Lung (tissue), 16 donors: Measurements from ENCODE around the gene FZD10. TPM values are rescaled to one million over a fixed set of nuclear protein-coding genes. Genes with fewer than 3 reads are reported as not detected.

Source experiments
- ATAC-seq: fragments of 200-7000 bp; cut with Tn5 transposase; one replicate; pipeline ENCODE4 v1.9.1; 2020; ENCODE audit warnings: moderate number of reproducible peaks; ENCODE audit not compliant: insufficient read depth, low FRiP score
- DNase-seq, 3 donors: peaks; one replicate each; pipeline ENCODE4 v3.0.0-alpha.2; 2013 to 2017
- H3K27ac ChIP-seq, 2 donors: one replicate each; pipeline ENCODE4 v1.5.1; 2013; ENCODE audit warnings: mild to moderate bottlenecking in 2 of 2, moderate library complexity in 2 of 2, control low read depth in 1 of 2, inconsistent platforms in 1 of 2, low read depth in 1 of 2, low read length in 1 of 2
- H3K27me3 ChIP-seq, 3 donors: one replicate each; pipeline ENCODE4 v1.5.1; 2013; ENCODE audit warnings: low read length in 2 of 3; ENCODE audit not compliant: control insufficient read depth in 3 of 3, insufficient read depth in 3 of 3
- H3K36me3 ChIP-seq, 4 donors: one replicate each; pipeline ENCODE4 v1.5.1; 2013; ENCODE audit warnings: low read length in 4 of 4, mild to moderate bottlenecking in 1 of 4, moderate library complexity in 1 of 4; ENCODE audit not compliant: control insufficient read depth in 4 of 4, insufficient read depth in 4 of 4
- H3K4me1 ChIP-seq, 5 donors: one replicate each; pipeline ENCODE4 v1.5.1; 2013; ENCODE audit warnings: low read length in 5 of 5, mild to moderate bottlenecking in 2 of 5, moderate library complexity in 1 of 5; ENCODE audit not compliant: control insufficient read depth in 5 of 5, insufficient read depth in 5 of 5
- H3K4me3 ChIP-seq: one replicate; pipeline ENCODE4 v1.5.1; 2013; ENCODE audit warnings: mild to moderate bottlenecking, control low read depth, moderate library complexity
- H3K9ac ChIP-seq, 2 donors: one replicate each; pipeline ENCODE4 v1.5.1; 2013; ENCODE audit warnings: low read length in 2 of 2, control low read depth in 1 of 2; ENCODE audit not compliant: insufficient read depth in 1 of 2
- H3K9me3 ChIP-seq, 4 donors: one replicate each; pipeline ENCODE4 v1.5.1; 2013; ENCODE audit warnings: low read length in 3 of 4, mild to moderate bottlenecking in 1 of 4, moderate library complexity in 1 of 4; ENCODE audit not compliant: control insufficient read depth in 4 of 4, insufficient read depth in 3 of 4
- WGBS, 2 donors: extraction: QIAGEN DNeasy Blood & Tissue Kit; methylation state at CpG; one replicate each; pipeline ENCODE4 v1.1.7; 2013; 5-methylcytosine and 5-hydroxymethylcytosine counted together
- long read RNA-seq, 5 donors: transcript quantifications; one replicate each; lab custom pipeline, GENCODE V29; 2026
- polyA plus RNA-seq, 2 donors: library from polyadenylated mRNA; stranded (reverse); fragments of 200-250 nt; gene quantifications; one replicate each; pipeline ENCODE4 v1.2.1, GENCODE V29; 2013
- total RNA-seq, 2 donors: library from RNA; depleted of rRNA in 1 of 2; stranded (reverse); fragments of >200 nt in 1 of 2; gene quantifications; one replicate each; pipeline ENCODE4 v1.2.1, GENCODE V29; 2014 to 2021
- TF ChIP-seq, protein P1 (sequence below): IDR thresholded peaks from 2 replicates; pipeline ENCODE4 v1.5.1; 2012; ENCODE audit warnings: mild to moderate bottlenecking; ENCODE audit errors: control extremely low read depth, extremely low read depth
- donor health status: control.
- donor health status: control.
- donor health status: Bipolar disorder and iron deficiency.
- donor health status: healthy.
- donor health status: DM: yes; HTN: yes; CAD: no.

Gene FZD10, protein sequence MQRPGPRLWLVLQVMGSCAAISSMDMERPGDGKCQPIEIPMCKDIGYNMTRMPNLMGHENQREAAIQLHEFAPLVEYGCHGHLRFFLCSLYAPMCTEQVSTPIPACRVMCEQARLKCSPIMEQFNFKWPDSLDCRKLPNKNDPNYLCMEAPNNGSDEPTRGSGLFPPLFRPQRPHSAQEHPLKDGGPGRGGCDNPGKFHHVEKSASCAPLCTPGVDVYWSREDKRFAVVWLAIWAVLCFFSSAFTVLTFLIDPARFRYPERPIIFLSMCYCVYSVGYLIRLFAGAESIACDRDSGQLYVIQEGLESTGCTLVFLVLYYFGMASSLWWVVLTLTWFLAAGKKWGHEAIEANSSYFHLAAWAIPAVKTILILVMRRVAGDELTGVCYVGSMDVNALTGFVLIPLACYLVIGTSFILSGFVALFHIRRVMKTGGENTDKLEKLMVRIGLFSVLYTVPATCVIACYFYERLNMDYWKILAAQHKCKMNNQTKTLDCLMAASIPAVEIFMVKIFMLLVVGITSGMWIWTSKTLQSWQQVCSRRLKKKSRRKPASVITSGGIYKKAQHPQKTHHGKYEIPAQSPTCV
- total RNA-seq (1 to 10 TPM; 1.7 to 1.8 TPM), polyA plus RNA-seq (under 1 TPM; 0.49 to 0.55 TPM)
- long read RNA-seq, donor 1, transcript FZD10-202 (1 exons, 3,282 nt), result major isoform, 5 of 5 reads
- long read RNA-seq, donor 1, partial matches to known transcripts, result 0 of 5 reads
- long read RNA-seq, donor 1, other reads (novel, unspliced or antisense), result 0 of 5 reads
- long read RNA-seq, donor 2, result 0 reads
- long read RNA-seq, donor 3, partial matches to known transcripts, result 0 of 3 reads
- long read RNA-seq, donor 3, other reads (novel, unspliced or antisense), result 0 of 3 reads
- long read RNA-seq, donor 4, partial matches to known transcripts, result 0 of 2 reads
- long read RNA-seq, donor 4, other reads (novel, unspliced or antisense), result 0 of 2 reads
- long read RNA-seq, donor 5, partial matches to known transcripts, result 0 of 3 reads
- long read RNA-seq, donor 5, other reads (novel, unspliced or antisense), result 0 of 3 reads

DNA sequence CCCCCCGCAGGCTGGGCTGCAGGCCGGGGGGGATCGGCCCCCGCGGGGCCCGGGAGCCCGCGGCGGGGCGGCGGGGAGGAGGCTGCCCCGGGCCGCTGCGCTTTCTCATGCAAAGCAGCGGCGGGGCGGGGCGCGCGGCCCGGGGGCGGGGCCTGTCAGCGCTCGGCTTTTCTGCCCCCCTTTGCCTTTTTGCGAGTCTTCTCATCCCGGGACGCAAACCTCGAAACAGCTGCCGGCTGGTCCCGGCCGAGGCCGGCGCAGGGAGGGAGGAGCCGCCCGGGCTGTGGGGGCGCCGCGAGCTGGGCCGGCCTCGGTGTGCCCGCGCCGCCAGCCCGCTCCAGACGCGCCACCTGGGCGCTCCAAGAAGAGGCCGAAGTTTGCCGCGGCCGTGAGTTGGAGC, at the start of gene FZD10:
TSS of gene FZD10 (plus strand) at position 198 of the 400 bp plus-strand sequence. CDS start 479 bp downstream, outside the sequence.
- Histone ChIP-seq H3K27ac (no peak within 1 kb of the TSS), H3K27me3 (peaks cover 26 to 77% (median 59%) of the 10 kb centered on the region in 3 donors), H3K36me3 (no peaks in the 10 kb centered on the region), H3K4me3 (peak within 1 kb of the TSS; percentile 24), H3K4me1 (peaks cover 0 to 24% (median 0%) of the 10 kb centered on the region in 5 donors), H3K9me3 (peaks cover 0 to 12% (median 0%) of the 10 kb centered on the region in 4 donors), H3K9ac (no peak within 1 kb of the TSS)
- ATAC-seq (peak; percentile 3), DNase-seq (peak; percentile 83 to 86 (median 83))
- 0 to 4% methylated on average over 40 to 51 of the region's 51 CpGs for WGBS, 2 donors
- TF ChIP-seq, protein P1, sequence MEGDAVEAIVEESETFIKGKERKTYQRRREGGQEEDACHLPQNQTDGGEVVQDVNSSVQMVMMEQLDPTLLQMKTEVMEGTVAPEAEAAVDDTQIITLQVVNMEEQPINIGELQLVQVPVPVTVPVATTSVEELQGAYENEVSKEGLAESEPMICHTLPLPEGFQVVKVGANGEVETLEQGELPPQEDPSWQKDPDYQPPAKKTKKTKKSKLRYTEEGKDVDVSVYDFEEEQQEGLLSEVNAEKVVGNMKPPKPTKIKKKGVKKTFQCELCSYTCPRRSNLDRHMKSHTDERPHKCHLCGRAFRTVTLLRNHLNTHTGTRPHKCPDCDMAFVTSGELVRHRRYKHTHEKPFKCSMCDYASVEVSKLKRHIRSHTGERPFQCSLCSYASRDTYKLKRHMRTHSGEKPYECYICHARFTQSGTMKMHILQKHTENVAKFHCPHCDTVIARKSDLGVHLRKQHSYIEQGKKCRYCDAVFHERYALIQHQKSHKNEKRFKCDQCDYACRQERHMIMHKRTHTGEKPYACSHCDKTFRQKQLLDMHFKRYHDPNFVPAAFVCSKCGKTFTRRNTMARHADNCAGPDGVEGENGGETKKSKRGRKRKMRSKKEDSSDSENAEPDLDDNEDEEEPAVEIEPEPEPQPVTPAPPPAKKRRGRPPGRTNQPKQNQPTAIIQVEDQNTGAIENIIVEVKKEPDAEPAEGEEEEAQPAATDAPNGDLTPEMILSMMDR, result no peak

- WGBS, 2 donors, result 84% methylated on average over 20 of the region's 20 CpGs
- H3K9ac ChIP-seq, result no peak overlapping the region
- no peak overlapping the region for H3K4me3 ChIP-seq
- H3K27ac ChIP-seq, result no peak overlapping the region
- H3K4me1 ChIP-seq, result peaks cover 0 to 8% (median 0%) of the 10 kb centered on the region in 5 donors
- ATAC-seq (no peak), DNase-seq (no peak)
- TF ChIP-seq, protein P1, result no peak
- H3K27me3 ChIP-seq, result peaks cover 0 to 7% (median 4%) of the 10 kb centered on the region in 3 donors
- peaks cover 0 to 6% (median 0%) of the 10 kb centered on the region in 4 donors for H3K9me3 ChIP-seq
- H3K36me3 ChIP-seq, result no peaks in the 10 kb centered on the region
Measured at GRCh38 chr12:130114952-130115351, 47.3 kb upstream of the FZD10 start.

DNA sequence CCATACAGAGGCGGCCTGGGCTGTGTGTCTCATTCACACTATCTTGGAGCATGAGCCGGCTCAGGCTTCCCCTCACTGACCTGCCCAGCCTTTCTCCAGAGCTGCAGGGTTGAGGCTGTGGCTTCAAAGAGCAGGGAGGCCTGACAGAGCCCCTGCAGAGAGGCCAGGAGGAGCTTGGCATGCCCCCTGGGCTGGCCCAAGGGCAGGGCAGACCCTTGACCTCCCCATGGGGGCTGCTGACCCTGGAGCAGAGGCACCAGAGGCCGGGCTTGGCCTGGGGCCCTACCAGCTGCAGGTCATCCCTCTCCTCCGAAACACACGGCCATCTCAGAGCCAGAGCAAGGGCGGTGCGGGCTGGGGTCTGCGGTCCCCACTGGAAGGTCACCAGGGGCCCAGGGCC, 46.6 kb upstream of the FZD10 start:
- Histone ChIP-seq H3K27ac (no peak overlapping the region), H3K9ac (no peak overlapping the region), H3K36me3 (no peaks in the 10 kb centered on the region), H3K27me3 (peaks cover 0 to 5% (median 4%) of the 10 kb centered on the region in 3 donors), H3K4me1 (peaks cover 0 to 13% (median 0%) of the 10 kb centered on the region in 5 donors), H3K4me3 (no peak overlapping the region), H3K9me3 (peaks cover 0 to 6% (median 0%) of the 10 kb centered on the region in 4 donors)
- no peak for ATAC-seq
- TF ChIP-seq, protein P1, result no peak
- DNase-seq, result no peak
- WGBS, 2 donors, result 87 to 93% methylated on average over 8 of the region's 8 CpGs
